Measurements from ENCODE around the gene YIPF2. TPM values are rescaled to one million over a fixed set of nuclear protein-coding genes. Genes with fewer than 3 reads are reported as not detected.
"Not testable (repeated sequence)": the region's sequence is repeated elsewhere in the genome, so short reads cannot be mapped to it uniquely, and the experiment has no call there.

YIPF2 gene
- total RNA-seq, 1 donor from 2014 or later, result 35.9 TPM

DNA sequence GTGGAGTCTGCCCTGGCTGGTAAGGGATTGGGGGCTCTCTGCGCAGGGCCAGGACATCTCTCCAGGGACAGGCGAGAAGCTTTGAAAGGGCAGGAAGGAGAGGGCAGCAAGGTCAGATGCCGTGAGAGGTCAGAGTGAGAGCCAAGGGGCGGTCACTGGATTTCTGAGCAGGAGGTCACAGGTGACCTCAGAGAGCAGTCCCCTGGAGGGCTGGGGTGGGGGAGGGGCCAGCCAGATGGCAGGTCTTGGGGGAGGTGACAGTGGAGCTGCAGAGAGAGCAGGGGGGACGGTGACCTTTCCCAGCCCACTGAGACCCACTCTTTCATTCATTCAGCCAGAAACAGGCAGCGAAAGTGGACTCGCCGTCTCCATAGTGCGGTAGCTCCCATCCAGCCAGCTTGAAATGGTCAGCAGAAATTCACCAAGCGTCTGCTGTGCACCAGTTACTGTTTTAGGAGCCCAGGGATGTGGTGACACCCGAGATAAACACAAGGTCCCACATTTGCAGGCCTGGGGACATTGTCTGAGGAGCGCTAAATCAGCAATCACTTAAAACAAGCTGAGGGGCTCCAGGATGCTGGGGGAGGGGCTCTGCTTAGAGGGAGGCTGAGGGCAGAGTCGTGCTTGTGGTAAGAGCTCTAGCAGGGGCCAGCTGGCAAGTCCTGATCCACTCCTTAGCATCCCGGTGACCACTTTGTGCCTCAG lies 46.9 kb downstream of the YIPF2 start:
- FAIRE-seq (no peak), DNase-seq (ENCODE audit: low spot score in 2 of 2) (no peak)

DNA sequence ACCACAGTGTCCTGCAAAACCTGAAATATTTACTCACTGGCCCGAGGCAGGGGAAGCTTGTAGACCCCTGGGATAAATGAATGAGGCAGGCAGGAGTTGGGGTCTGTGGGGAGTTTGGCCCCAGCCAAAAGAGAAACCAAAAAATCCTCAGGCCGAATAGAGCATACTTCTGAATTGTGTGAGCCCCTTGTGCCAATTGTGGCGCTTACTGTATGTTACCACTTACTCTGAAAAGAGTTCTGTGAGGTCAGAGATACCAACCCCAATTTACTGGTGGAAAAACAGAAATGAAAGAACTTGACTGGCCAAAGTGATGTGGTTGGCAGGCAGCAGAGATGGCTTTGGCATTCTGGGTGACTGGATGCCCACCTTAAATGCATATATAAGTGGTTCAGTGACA lies 50.2 kb downstream of the YIPF2 start:
- no peak for DNase-seq (ENCODE audit: low spot score in 2 of 2)
- no peak for FAIRE-seq

DNA sequence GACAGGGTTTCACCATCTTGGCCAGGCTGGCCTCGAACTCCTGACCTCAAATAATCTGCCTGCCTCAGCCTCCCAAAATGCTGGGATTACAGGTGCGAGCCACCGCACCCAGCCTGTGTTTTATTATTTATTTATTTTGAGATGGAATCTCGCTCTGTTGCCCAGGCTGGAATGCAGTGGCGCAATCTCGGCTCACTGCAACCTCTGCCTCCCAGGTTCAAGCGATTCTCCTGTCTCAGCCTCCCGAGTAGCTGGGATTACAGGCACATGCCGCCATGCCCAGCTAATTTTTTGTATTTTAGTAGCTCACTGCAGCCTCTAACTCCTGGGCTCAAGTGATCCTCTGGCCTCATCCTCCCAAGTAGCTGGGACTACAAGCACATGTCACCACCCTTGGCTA lies 50.8 kb downstream of the YIPF2 start:
- not testable (repeated sequence) for FAIRE-seq; DNase-seq (ENCODE audit: low spot score in 2 of 2)

- DNase-seq (ENCODE audit: low spot score in 2 of 2) (no peak), FAIRE-seq (no peak)
These were observed 51.8 kb downstream of the YIPF2 start for GRCh38 chr19:10876459-10877240.

DNA sequence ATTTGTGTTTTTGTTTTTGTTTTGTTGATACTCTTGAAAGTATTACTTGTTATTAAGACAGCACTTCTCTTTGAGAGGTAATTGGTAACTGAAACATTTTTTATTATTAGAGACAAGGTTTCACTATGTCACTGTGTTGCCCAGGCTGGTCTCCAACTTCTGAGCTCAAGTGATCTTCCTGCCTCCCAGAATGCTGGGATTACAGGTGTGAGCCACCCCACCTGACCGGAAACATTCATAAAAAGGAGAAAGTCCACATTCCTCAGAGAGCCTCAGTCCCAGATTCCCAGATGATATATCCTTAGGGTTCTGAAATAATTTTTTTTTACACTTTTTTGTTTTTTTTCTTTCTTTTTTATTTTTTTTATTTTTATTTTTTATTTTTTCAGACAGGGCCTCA lies 54.4 kb downstream of the YIPF2 start:
- FAIRE-seq (no peak), DNase-seq (ENCODE audit: low spot score in 2 of 2) (no peak)

GRCh38 chr19:10872546-10873107 lies 55.8 kb downstream of the YIPF2 start:
- no peak for FAIRE-seq
- DNase-seq (ENCODE audit: low spot score in 2 of 2), result no peak

Other genes with a start within 250 kb of the YIPF2 start
- gene QTRT1, start 227.2 kb downstream of the YIPF2 start, total RNA-seq, result 31.8 TPM
- gene DNM2, start 210.6 kb downstream of the YIPF2 start, total RNA-seq, result 38.3 TPM
- 11.8 TPM for gene TMED1, start 92.4 kb downstream of the YIPF2 start, total RNA-seq
- gene C19orf38, start 80.2 kb downstream of the YIPF2 start, total RNA-seq, result 0.82 TPM
- gene CARM1, start 57.1 kb downstream of the YIPF2 start, total RNA-seq, result 18.8 TPM
- gene TIMM29, start 172 bp upstream of the YIPF2 start, total RNA-seq, result 41.6 TPM
- 85.2 TPM for gene SMARCA4, start 32.4 kb upstream of the YIPF2 start, total RNA-seq
- 28.5 TPM for gene LDLR, start 160.8 kb upstream of the YIPF2 start, total RNA-seq
- gene SPC24, start 227.1 kb upstream of the YIPF2 start, total RNA-seq, result 6.9 TPM